Vagina (tissue), 2 donors: Measurements from ENCODE around the gene LHFPL4.

Source experiments
- CTCF ChIP-seq, 3 experiments: fragments of 450-650 bp in 2 of 3; fragments of 200-600 bp in 1 of 3; sonication (generic) in 1 of 3; IDR thresholded peaks; one replicate each; pipeline ENCODE4 v1.5.1; 2017 to 2019; ENCODE audit warnings: antibody characterized with exemption in 3 of 3, mild to moderate bottlenecking in 2 of 3, moderate library complexity in 2 of 3
- POLR2A ChIP-seq, 2 donors: fragments of 450-650 bp; IDR thresholded peaks; one replicate each; pipeline ENCODE4 v1.6.1; 2017; ENCODE audit warnings: antibody characterized with exemption in 2 of 2, mild to moderate bottlenecking in 2 of 2, moderate library complexity in 2 of 2
- POLR2AphosphoS5 ChIP-seq, 2 donors: sonication (generic); formaldehyde crosslinking; IDR thresholded peaks; one replicate each; pipeline ENCODE4 v1.9.0; 2017; ENCODE audit warnings: antibody characterized with exemption in 2 of 2, mild to moderate bottlenecking in 2 of 2, low read depth in 1 of 2; ENCODE audit not compliant: insufficient read depth in 1 of 2

- TF ChIP-seq POLR2AphosphoS5 (IDR thresholded peaks at IDR 0.05; ENCODE audit: insufficient read depth in 1 of 2, low read depth in 1 of 2) (no peak), CTCF (IDR thresholded peaks at IDR 0.05) (no peak), POLR2A (IDR thresholded peaks at IDR 0.05) (no peak)
Measured at GRCh38 chr3:9501226-9501625, 52.4 kb downstream of the LHFPL4 start.
